NT2/D1 (cell line): ENCODE data around the gene CFAP119.

ENCODE experiments used
- SUZ12 ChIP-seq: IDR thresholded peaks from 2 replicates; pipeline ENCODE4 v1.6.1; 2011; ENCODE audit not compliant: insufficient read length, insufficient read depth; ENCODE audit errors: extremely low read depth
- YY1 ChIP-seq: IDR thresholded peaks from 2 replicates; pipeline ENCODE4 v1.6.1; 2011; ENCODE audit not compliant: insufficient read length, insufficient read depth
- ZNF274 ChIP-seq: IDR thresholded peaks from 2 replicates; pipeline ENCODE4 v1.6.1; 2011; ENCODE audit warnings: mild to moderate bottlenecking, low read depth, low read length

DNA sequence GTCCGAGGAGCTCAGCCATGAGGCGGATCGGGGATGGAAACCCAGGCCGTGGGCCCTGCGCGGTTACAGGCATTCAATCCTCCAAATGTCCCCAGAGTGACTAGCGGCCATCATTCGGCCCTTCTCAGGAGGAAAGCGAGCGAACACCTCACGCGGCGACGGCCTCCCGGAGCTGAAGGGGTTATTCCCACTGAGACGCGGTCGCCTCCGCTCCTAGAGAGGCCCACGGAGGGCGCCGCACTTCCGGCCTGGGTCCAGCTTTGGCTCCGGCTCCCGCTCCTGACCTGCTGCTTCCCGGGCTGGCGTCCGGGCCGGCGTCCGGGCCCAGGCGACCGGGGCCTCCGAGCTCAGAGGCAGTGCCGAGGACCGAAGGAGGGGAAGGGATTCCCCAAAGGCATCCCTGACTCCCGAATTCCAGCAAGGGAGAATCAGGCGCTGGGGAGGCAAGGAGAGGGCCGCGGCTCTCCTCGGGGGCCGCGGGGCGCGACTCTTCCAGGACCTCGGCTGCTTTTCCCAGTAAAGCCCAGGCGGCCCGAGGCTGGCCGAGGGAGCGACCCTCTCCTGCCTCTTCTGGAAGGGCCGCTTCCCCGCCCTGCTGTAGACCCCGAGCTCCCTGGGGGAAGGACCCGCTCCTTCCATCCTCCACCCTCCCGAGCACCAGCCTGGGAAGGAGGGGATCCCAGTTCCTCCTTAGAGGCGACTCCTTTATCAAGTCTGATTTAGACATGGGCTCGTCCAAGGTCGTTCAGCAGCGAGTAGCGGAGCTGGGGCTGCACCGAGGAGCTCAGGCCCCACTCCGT is 43.7 kb upstream of the CFAP119 start:
- TF ChIP-seq YY1, result no peak
- TF ChIP-seq ZNF274, result no peak
- TF ChIP-seq SUZ12, result no peak
